ENCODE data around the gene NRGN. TPM values are rescaled to one million over a fixed set of nuclear protein-coding genes. Genes with fewer than 3 reads are reported as not detected.

NRGN gene
- total and polyA plus RNA-seq, 2 of the 4 experiments (the other 2 are of a cell fraction), result 0.54 to 24.8 TPM

- Histone ChIP-seq H3K9me3 (ENCODE audit: control insufficient read depth, insufficient read depth, low read length) (no peaks in the 10 kb centered on the region), H4K5ac (ENCODE audit: low read depth, low read length) (no peak overlapping the region), H3K9ac (ENCODE audit: low read depth, low read length) (no peak overlapping the region), H3K56ac (ENCODE audit: extremely low read depth, insufficient read depth, low read length) (no peak overlapping the region), H3K23ac (ENCODE audit: low read depth, low read length) (no peak overlapping the region), H2BK20ac (ENCODE audit: low read depth, low read length) (no peak overlapping the region), H3K36me3 (ENCODE audit: control insufficient read depth, insufficient read depth, low read length) (no peaks in the 10 kb centered on the region), H3K4me2 (ENCODE audit: low read depth, low read length) (no peak overlapping the region), H3K4me3 (ENCODE audit: insufficient read depth, low read depth, low read length) (no peak overlapping the region), H4K20me1 (ENCODE audit: insufficient read depth, low read length) (no peaks in the 10 kb centered on the region), H2AK9ac (replicated peaks; ENCODE audit: low read depth, low read length, poor library complexity) (no peak overlapping the region), H4K8ac (ENCODE audit: low read depth in 2 of 2, low read length in 2 of 2) (no peak overlapping the region), H3K79me1 (ENCODE audit: low read depth in 1 of 2, low read length in 2 of 2) (no peaks in the 10 kb centered on the region; a peak in 1 of 4 replicates), H4K91ac (ENCODE audit: insufficient read depth, low read depth, low read length) (no peak overlapping the region), H3K18ac (ENCODE audit: low read depth, low read length) (no peak overlapping the region), H3K14ac (replicated peaks; ENCODE audit: low read depth, low read length) (no peak overlapping the region), H3K27ac (ENCODE audit: insufficient read depth, low read length) (no peak overlapping the region), H2AK5ac (ENCODE audit: low read depth, low read length) (no peak overlapping the region), H2BK15ac (ENCODE audit: low read depth, low read length) (no peak overlapping the region; the same call in 2 of the 3 replicates), H3K4me1 (ENCODE audit: control insufficient read depth, insufficient read depth, low read length) (peaks cover 14% of the 10 kb centered on the region), H2BK120ac (ENCODE audit: low read depth, low read length) (no peak overlapping the region), H3K27me3 (ENCODE audit: control insufficient read depth, insufficient read depth, low read length) (no peaks in the 10 kb centered on the region; the same call in 1 of the 2 replicates), H2BK5ac (ENCODE audit: low read depth, low read length, poor library complexity, severe bottlenecking) (no peak overlapping the region), H3K4ac (ENCODE audit: low read depth, low read length) (no peak overlapping the region), H3K9me1 (ENCODE audit: insufficient read depth, low read length) (peaks cover 25% of the 10 kb centered on the region), H2AFZ (replicated peaks; ENCODE audit: low read length, poor library complexity) (no peak overlapping the region)
- in situ Hi-C loops (cut with MboI; ENCODE audit: low sequenced_read_pairs), result no loop called here
- BruUV-seq (replicated peaks), result no TSS peak
- intact Hi-C loops (cut with micrococcal nuclease), result loop anchor here (10.0 kb wide), 1 partner anchor 75 kb away; the partner anchor contains the start of genes SIAE and SPA17
- DNase-seq (no peak), ATAC-seq (ENCODE audit: low read depth) (no peak)
- ChIA-PET CTCF (interaction anchor here (1.2 kb wide), 1 partner anchor 8 kb away, joined by 3 read pairs; no protein-coding TSS in a partner anchor), POLR2A (ENCODE audit: unreplicated experiment) (no interaction called here)
- WGBS, 2 experiments (ENCODE audit: extremely low coverage in 2 of 2, insufficient read length in 1 of 2), result no CpG with 5 or more reads among the region's 1 CpG
- no peak for TF ChIP-seq SMC3 (IDR thresholded peaks at IDR 0.05; ENCODE audit: low read depth, low read length)
- no peak for TF ChIP-seq CEBPB (IDR thresholded peaks at IDR 0.05; ENCODE audit: low read depth, low read length)
- no peak for TF ChIP-seq RAD21 (IDR thresholded peaks at IDR 0.05; ENCODE audit: low read length)
- TF ChIP-seq RFX5 (IDR thresholded peaks at IDR 0.05; ENCODE audit: low read depth, low read length), result no peak
- TF ChIP-seq CHD1 (IDR thresholded peaks at IDR 0.05; ENCODE audit: low read depth, low read length), result no peak
- no peak for TF ChIP-seq NFE2L2 (IDR thresholded peaks at IDR 0.05; ENCODE audit: low read depth, low read length)
- TF ChIP-seq FOS (IDR thresholded peaks at IDR 0.05; ENCODE audit: low read depth, low read length), result no peak
- no peak for TF ChIP-seq MXI1 (IDR thresholded peaks at IDR 0.05; ENCODE audit: borderline replicate concordance, low read depth, low read length)
- TF ChIP-seq POLR2A (IDR thresholded peaks at IDR 0.05; ENCODE audit: low read depth, low read length), result no peak
- no peak for TF ChIP-seq RCOR1 (IDR thresholded peaks at IDR 0.05; ENCODE audit: insufficient replicate concordance, low read length)
- no peak for TF ChIP-seq ELK1 (IDR thresholded peaks at IDR 0.05; ENCODE audit: borderline replicate concordance, low read depth, low read length)
- TF ChIP-seq BHLHE40 (IDR thresholded peaks at IDR 0.05; ENCODE audit: low read depth, low read length), result no peak
- TF ChIP-seq MAZ (IDR thresholded peaks at IDR 0.05; ENCODE audit: borderline replicate concordance, low read depth, low read length), result no peak
- TF ChIP-seq MAFK (IDR thresholded peaks at IDR 0.05; ENCODE audit: low read depth, low read length), result no peak
- dilution Hi-C loops (cut with HindIII; ENCODE audit: low sequenced_read_pairs, unreplicated experiment), result no loop called here
Observed at GRCh38 chr11:124749912-124750311, 10.2 kb downstream of the NRGN start.

Data from IMR-90 (cell line).